Frontal cortex (tissue), 4 donors: ENCODE results near the gene FRMD4A. TPM values are rescaled to one million over a fixed set of nuclear protein-coding genes. Genes with fewer than 3 reads are reported as not detected.

ENCODE experiments used
- DNase-seq, 2 donors: peaks; one replicate each; pipeline ENCODE4 v3.0.0; 2012; ENCODE audit warnings: low spot score in 2 of 2
- FAIRE-seq: peaks from 2 replicates; lab custom pipeline; 2012; peaks lifted over from hg19 to GRCh38; lab: Jason Lieb, UNC
- total RNA-seq: library from RNA; depleted of rRNA; stranded (reverse); fragments of >200 nt; gene quantifications from one replicate; pipeline ENCODE4 v1.2.3, GENCODE V29; 2014
- donor health status: control.
- donor health status: control.
- donor health status: control.

The FRMD4A gene
- total RNA-seq, 1 donor from 2014 or later = 69.7 TPM

DNA sequence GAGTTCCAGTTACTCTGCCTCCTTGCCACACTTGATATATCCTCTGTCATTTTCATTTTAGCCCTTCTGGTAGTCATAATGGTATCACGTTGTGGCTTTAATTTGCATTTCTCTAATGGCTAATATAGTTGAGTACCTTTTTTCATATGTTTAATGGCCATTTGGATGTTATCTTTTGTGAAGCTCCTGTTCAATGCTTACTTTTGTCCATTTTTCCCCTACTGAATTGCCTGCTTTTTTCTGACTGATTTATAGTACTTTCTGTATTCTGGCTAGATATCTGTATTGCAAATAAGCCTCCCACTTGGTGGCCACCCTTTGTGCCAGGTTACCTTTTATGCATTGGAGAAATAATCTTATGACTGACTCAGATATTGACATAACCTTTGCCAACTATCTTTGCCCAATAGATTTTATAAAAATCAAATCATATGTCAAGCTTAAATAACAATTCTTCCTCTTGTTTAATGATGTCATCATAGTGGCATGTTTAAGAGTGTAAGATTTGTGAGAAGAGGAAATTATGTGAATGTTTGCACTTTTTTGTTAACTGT lies 693.3 kb downstream of the FRMD4A start:
- FAIRE-seq (no peak), DNase-seq (no peak)

DNA sequence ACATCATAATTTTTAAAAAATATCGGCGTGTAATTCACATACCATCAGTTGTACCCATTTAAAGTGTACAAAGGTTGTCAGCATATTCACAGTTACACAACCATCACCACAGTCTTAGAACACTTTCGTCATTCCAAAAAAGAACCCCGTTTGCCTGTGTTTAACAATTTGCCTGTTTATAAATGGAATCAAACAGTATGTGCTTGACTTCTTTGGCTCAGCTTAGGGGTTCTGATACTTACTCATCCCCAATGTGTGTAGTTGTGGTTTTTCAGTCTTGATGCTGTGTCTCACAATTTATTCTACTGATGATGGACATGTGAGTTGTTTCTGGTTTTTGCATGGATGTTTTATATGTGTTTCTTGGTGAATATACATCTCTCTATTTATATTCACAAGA lies 693.9 kb downstream of the FRMD4A start:
- no peak for FAIRE-seq
- no peak for DNase-seq

DNA sequence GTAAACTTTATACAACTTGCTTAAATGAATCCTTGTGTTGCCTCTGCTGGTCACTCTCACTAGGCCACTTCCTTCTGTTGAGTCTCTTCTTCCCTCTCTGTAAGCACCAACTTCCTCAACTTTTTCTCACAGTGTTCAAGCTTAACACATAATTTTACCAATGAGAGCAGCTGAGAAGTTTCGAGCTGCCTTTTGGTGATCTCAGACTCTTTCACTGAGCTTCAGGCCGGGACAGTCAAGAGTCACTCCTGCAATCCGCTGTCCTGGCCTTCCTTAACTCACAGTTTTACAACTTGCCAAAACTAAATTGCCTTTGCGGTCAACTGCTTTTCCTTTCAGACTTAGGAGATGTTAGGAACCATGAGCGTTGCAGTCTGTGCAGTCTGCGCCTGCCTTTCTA lies 696.5 kb downstream of the FRMD4A start:
- no peak for DNase-seq
- no peak for FAIRE-seq

DNA sequence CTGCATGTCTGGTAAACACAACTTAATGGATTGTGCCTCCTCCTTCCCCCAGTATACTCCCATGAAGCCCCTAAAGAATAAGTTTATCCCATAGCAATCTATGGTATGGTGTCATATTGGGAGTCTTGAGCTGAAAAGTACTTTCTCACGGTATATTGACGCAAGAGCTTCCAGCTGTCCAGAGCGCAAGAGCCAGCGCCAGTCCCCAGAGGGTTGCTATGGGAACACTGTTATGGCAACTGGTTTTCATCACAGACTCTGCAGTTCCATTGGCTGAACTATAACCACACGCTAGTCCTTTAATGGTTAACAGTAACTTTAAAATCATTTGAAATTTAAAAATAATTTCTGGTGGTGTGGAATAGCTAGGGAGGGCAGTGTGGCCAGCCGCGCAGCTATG lies 697.0 kb downstream of the FRMD4A start:
- DNase-seq (peak in 1 of 2 donors; percentile 51), FAIRE-seq (no peak)

DNA sequence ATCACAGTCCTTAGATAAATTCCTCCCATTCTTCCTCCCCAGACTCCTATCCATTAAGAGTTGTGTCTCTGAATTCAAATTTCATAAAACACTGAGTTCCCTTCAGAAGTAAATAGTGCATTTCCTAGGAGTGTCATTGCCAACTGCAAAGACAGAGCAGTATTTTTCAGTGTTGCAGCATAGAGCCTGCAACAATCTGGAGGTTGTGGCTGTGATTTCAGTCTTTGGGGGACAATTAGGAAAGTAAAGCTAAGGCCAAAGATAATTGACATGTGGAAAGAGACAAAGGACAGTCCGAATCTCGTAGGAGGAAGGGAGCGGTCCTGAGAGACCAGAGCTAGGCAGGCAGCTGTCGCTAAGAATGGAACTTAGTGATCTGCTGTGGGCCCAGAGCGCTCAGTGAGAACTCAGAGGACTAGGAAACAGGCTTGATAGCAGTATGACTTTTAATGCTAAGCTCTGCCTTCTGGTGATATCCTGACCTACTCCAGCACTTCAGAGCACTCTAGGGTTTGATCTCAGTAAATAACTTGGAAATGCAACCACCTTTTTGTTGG lies 697.8 kb downstream of the FRMD4A start:
- FAIRE-seq (no peak), DNase-seq (no peak)

DNA sequence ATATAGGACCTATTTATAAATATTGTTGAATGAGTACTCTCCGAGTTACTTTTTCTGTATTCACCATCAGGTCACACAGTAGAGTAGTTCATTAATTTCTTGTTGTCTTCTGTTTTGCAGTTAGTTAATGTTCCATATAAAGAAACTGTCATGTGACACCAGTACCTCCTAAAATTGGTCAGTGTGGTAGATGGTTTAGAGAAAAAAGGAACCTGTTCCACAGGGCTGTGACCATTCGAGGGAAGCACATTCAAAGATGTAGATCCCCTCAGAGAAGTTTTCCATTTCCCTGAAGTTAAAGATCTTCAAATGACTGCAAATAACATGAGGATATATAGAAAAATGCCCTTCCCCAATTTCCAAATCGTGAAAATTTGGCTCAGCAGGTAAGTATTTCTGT lies 698.3 kb downstream of the FRMD4A start:
- FAIRE-seq = no peak

DNA sequence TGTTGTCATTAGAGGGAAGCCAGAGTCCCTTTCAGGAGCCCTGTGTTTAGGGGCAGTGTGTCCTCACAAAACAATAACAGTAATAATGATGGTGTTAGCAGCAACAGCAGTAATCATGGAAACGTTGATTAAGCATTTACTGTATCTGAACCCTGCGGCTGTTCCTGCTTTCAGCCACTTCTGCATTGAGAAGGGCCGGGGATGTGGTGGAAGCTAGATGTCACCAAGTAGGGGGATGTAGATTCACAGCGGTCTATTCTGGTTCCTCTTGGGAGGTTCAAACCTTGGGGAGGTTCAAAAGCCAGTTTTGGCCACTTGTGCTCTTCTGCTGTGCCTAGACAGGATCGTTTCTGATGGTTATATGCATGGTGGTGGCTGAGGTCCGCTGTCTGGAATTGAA lies 699.1 kb downstream of the FRMD4A start:
- DNase-seq (no peak), FAIRE-seq (no peak)

More for the DNA sequence above, 698.3 kb downstream of the FRMD4A start:
- no peak for DNase-seq

DNA sequence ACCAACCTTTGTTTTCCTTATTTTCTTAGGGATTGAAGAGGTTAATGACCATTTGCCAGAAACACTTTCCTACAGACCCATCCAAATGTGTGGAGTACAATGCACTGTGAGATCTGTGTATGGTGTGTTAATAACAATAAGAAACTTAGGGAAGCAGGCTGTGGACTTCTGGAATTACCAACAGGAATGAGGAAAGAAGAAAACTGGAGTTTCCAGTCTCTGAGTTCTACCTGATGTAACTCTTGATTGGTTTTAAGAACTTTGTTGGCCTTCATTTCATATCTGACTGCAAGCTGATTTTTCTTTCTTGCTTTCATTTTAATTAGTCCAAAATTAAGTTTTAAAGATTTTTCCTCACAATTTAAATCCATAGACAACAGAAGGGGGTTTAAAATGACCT lies 700.5 kb downstream of the FRMD4A start:
- FAIRE-seq = no peak

DNA sequence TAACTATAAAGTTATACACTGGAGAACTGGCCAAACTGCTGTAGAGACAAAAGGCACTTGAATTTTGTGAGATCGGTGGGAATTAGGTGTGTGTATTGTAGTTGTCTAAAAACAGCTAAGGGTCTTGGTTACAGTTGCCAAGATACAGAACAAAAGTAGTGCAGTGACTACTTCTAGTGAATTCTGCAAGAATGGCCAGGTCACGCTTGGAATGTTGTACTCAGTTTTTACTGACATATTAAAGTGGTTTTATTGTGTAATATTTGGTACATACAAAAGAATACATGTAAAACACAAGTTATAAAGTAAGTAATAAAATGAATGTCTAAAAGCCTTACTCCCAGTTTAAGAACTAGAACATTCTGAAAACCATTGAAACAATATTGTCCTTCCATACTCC lies 701.6 kb downstream of the FRMD4A start:
- no peak for FAIRE-seq
- no peak for DNase-seq

More for the DNA sequence above, 700.5 kb downstream of the FRMD4A start:
- DNase-seq = no peak

DNA sequence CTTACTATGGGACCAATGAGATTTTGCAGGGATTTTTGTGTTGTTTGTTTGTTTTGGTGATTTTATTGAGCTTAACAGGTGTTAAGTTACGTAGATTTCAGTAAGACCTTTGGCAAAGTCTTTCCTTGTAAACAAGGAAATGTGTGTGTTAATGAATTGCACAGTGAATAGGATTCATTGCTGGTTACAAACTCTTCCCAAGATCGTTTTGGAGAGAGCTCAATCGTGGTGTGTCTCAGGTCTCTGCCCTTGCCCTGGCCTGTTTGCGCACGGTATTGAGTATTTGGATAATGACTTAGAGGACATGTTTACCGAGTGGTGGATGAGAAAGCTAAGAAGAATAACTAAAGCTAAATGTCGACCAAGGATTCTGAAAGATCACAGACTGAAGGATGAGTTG lies 702.1 kb downstream of the FRMD4A start:
- FAIRE-seq = no peak
- DNase-seq = no peak

DNA sequence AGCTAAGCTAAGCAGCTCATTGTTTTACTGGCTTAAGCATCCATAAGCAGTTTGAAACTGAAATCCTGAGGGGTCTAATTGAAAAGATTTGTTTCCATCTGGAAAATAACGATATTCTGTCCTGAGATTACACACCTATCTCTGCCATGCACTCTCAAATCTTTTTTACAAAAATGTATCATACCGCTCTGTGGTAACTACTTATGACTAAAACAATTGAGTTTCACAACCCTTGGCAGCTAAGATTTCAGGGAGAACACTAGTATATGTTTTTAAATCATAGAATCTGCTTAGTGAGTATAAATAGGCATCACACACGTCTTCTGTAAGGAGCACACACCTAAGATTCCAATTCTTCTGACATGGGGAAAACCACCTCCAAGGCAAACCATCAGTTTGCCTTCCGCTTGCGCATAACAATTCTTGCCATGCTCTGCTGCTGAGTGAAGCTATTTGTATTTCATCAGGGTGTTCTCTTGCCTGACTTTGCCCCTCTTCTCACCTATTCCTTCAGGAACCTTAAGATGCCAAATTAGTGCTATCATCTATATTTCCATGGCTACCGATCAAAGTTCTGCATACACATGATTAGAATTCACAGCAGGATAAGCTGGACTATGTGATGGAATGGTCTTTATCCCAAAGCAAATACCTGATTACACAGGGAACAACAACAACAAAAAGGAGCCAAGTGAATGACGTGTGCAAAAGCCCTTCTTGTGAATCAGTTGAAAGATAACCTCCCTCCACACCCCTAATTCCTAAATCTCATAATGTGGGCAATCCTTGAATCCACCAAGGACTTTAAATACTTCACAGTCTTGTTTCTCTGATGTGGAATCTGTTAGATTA lies 703.0 kb downstream of the FRMD4A start:
- DNase-seq = no peak

DNA sequence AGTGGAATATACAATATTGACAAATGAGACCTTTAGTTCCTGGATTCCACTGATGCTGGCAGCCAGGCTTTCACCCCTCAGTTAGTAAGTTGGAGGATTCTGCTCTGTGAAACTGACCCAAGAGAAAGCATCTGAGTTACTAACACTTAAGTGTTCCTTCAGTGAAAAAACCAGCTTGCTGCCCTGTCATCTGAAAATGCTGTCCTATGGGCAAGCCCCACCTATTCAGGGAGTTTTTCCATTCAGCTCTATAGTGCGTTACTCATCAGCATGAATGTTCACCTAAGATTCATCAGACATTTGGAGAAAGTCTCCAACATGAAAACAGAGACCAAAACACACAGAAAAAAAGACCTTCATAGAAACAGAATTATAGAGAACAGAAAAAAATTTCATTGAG lies 706.1 kb downstream of the FRMD4A start:
- FAIRE-seq (no peak), DNase-seq (no peak)

More for the DNA sequence above, 703.0 kb downstream of the FRMD4A start:
- FAIRE-seq = no peak

DNA sequence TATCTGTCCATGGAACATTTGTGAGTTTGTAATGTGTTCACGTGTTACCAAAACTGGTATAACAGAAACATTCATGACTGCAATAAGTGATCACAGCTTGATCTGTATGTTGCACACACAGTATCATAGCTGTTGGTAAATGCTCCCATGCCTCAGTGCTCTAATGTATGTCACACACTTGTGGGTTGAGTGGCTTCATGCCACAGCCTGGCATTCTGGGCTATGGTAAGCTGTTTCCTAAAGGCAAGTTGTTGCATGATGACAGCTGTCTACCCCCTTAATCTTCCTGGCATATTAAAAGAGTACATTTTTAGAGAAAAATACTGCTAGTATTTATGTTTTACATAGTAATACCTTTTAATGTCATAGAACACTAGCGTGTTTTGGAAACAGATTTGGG lies 708.8 kb downstream of the FRMD4A start:
- no peak for FAIRE-seq
- DNase-seq = no peak

DNA sequence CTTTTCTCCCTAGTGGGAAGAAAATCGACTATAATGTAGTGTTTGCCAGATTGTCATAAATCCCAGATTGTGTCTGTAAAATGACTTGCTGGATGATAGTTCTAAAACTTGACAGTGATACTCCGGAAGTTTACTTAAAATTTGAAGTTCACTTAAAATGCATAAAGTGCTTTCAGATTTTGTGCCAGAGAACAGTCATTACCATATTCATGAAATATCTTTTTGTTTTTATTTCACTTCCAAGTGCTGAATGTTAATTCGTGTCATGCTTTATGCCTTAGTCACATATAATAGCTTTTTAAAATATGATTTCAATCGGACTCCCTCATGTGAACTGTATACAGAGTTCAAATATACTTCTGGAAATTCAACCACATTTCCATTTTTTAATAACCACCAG lies 713.6 kb downstream of the FRMD4A start:
- DNase-seq (no peak), FAIRE-seq (no peak)

DNA sequence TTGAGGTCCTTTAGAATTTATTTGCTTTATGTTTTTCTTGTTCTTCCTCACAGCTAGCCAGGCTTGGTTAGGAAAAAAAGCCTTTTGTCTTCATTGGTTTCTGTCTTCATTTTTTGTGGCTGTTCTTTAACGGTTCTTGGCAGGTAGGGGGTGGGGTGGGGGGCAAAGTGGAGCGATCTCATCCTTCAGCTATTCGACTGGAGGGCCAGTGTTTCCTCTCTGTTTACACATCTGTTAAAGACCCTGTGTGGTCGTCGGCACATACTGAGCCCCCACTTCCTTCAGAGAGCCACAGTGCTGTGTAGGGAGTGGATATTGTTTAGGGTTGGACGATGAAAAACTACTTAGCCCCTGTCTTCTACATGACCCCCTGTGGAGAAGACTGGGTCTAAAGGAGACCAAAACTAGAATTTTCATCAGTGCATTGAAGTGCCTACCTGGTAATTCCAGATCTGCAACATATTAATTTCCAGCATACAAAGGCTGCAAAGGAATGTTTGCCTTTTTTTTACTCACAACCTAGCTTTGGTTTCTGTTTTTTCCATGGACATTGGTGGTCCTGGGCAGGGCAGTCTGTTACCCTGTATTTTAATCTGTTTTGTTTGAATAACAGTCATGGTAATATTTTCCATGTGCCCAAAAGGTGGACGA lies 714.9 kb downstream of the FRMD4A start:
- no peak for FAIRE-seq
- no peak for DNase-seq

DNA sequence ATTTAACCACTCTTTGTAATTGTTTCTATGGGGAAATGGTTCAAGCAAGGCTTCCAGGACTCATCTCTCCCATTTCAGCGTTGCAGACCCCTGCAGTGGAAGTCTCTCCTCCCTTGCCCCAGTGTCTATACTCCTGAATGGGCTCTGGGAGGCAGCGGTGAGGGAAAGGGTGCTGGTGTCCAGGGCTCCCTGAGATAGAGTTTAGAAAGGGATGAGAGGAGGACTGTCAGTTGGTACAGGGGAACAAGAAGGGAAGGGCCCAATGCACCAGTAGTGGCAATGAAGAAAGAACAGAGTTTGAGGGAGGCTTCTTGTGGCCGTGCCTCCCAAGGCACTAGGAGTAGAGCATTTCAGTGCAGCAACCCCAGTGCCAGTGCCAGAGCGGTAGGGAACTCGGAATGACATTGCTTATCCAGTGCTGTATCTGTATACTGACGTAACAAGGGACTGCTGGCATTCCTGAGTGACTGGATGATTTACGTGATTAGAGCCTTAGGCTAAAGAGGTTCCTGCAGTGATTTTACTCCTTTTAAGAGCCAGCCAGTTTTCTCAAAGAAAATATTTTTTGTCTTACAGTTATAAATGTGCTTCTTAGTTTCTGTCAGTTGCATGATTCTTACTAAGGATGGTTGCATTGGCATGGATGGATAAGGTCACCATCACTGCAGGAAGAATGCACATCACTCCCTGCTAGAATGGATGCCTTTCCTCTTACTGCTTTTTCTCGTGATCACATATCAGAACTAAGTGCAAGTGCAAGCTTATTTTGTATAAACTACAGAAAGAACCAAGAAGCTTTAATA lies 716.0 kb downstream of the FRMD4A start:
- FAIRE-seq (no peak), DNase-seq (no peak)

DNA sequence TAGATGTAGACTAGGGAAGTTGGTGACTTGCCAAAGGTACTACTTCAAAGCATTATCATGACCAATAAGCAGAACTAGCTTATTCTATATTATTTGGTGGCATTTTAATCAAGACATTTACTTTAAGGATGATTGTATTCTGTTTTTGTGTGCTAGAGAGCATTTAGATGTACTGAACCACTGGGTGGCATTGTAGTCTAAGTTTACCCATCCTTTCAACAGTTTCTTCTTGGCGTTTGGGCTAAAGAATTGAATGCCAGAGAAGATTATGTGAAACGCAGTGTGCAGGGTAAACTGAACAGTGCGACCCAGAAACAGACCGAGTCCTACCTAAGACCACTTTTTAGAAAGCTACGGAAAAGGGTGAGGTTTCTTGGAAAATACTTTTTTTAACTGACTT lies 717.2 kb downstream of the FRMD4A start:
- FAIRE-seq = no peak
- DNase-seq = peak in 1 of 2 donors; percentile 32

DNA sequence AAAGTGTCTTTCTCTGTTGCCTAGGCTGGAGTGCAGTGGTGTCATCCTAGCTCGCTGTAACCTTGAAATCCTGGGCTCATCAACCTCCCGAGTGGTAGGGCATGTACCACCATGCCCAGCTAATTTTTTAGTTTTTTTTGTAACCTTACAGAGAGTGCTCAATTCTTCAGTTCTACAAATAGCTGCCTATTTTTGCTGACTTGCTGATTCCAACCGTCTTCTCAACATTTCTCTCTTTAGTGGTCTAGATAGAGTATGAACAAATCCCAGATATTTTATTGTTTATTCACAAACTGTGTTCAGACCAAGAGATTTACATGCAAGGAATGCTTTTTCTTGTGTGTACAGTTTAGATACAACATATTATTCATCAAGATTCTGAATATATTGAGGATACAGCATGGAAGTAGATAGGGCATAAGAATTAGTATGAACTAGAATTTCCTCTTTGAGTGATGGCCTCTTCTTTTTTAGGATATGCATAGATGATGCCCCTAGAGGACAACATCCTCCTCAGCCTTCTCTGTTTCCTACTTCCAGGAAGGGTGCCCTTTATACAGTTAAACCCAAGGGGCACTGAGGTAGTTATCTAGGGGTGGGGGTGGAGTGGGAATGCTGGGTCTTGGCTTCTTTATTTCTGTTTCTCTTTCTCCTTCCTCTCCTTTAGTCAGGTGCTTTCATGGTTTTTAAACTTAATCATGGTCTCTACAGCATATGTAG lies 717.9 kb downstream of the FRMD4A start:
- FAIRE-seq = no peak

DNA sequence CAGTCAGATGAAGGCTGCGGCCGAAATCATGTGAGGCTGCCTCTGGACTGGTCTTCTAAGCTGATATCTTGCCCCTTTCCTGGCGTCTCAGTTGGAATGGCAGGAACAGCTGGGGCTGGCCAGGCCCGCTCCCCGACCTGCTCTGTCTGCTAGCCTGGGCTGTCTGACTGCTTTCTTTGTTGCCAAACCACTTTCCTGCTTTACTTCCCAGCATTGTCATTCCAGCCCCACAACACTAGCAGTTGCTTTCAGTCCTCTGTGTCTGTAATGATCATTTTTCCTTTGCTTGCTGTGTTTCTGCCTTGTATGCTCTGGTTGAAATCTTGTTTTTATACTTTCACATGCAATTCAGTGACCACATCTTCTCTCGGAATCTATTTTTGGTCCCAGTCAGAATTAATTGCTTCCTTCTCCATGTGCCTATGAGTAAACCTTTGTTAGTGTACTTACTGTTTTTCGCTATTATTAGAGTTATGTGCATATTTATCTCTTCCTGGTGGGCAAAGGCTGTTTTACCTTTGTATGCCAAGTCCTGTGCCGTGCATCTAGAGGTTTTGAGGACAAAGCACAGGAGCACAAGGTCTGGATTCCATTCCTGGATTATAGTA lies 722.4 kb downstream of the FRMD4A start:
- DNase-seq (no peak), FAIRE-seq (no peak)

More for the DNA sequence above, 717.9 kb downstream of the FRMD4A start:
- no peak for DNase-seq
